GM12891 (cell line): ENCODE results near the gene NCKAP5.

Source experiments
- POLR2A ChIP-seq: IDR thresholded peaks from 2 replicates; pipeline ENCODE4 v1.6.1; 2011; ENCODE audit warnings: low read depth, low read length, control low read depth
- POLR2AphosphoS5 ChIP-seq: IDR thresholded peaks from 2 replicates; pipeline ENCODE4 v1.6.1; 2011; ENCODE audit warnings: low read depth, low read length, control low read depth
- TAF1 ChIP-seq: IDR thresholded peaks from 2 replicates; pipeline ENCODE4 v1.6.1; 2011; ENCODE audit warnings: low read depth, low read length, control low read depth

GRCh38 chr2:132730611-132731010 is 837.7 kb downstream of the NCKAP5 start:
- TF ChIP-seq POLR2A (no peak), POLR2AphosphoS5 (no peak), TAF1 (no peak)
